HepG2 (cell line): ENCODE data around the gene GRIK2. TPM values are rescaled to one million over a fixed set of nuclear protein-coding genes. Genes with fewer than 3 reads are reported as not detected.

Source experiments
- ATAC-seq: fragments of 200-7000 bp; cut with Tn5 transposase; 3 replicates; pipeline ENCODE4 v1.9.1; 2020; ENCODE audit warnings: mild to moderate bottlenecking, moderate library complexity
- BruUV-seq: library from RNA; stranded (reverse); fragments of 400-500 nt; replicated peaks from 2 replicates; lab custom pipeline; 2021; lab: Mats Ljungman, UMichigan
- CTCF ChIA-PET: fragments of 300-600 bp; formaldehyde crosslinking; extraction: SDS; loops from one replicate; lab custom pipeline; 2021; ENCODE audit warnings: low total read pairs, inconsistent platforms, low intra/inter-chr PET ratio; lab: Yijun Ruan, JAX
- POLR2A ChIA-PET: fragments of 350-600 bp; sonication (Branson Sonifier 250); formaldehyde crosslinking; loops from one replicate; lab custom pipeline; 2020; ENCODE audit warnings: antibody characterized with exemption, inconsistent platforms; lab: Yijun Ruan, JAX
- DNase-seq: peaks from one replicate; pipeline ENCODE4 v3.0.0-alpha.2; 2015; ENCODE audit warnings: low spot score
- FAIRE-seq: peaks from 3 replicates; lab custom pipeline; 2011; peaks lifted over from hg19 to GRCh38; lab: Jason Lieb, UNC
- H2AFZ ChIP-seq: one replicate; pipeline ENCODE4 v1.6.1; 2011; ENCODE audit warnings: low read length, inconsistent platforms
- H3K27ac ChIP-seq: fragments of 300-600 bp; 3 replicates; pipeline ENCODE4 v1.8.0; 2011; ENCODE audit warnings: mixed run types, mild to moderate bottlenecking, mixed read lengths, low read length, inconsistent platforms; ENCODE audit not compliant: insufficient read depth; ENCODE audit errors: extremely low read length
- H3K27me3 ChIP-seq, 2 experiments: fragments of 200-600 bp in 1 of 2; 2 replicates in 1 of 2; 3 replicates in 1 of 2; pipeline versions ENCODE4 v1.6.0 to v1.8.0; 2011; ENCODE audit warnings: low read length in 2 of 2, mild to moderate bottlenecking in 2 of 2, moderate library complexity in 2 of 2, inconsistent platforms in 1 of 2; ENCODE audit not compliant: insufficient read depth in 2 of 2, control insufficient read depth in 1 of 2
- H3K36me3 ChIP-seq, 2 experiments: fragments of 200-600 bp in 1 of 2; replicated peaks in 1 of 2; 2 replicates in 1 of 2; 3 replicates in 1 of 2; pipeline versions ENCODE4 v1.5.1 to v1.8.0; 2011; ENCODE audit warnings: low read length in 2 of 2, inconsistent platforms in 1 of 2; ENCODE audit not compliant: insufficient read depth in 2 of 2, control insufficient read depth in 1 of 2
- H3K4me1 ChIP-seq: 2 replicates; pipeline ENCODE4 v1.5.1; 2012; ENCODE audit warnings: low read length, inconsistent platforms; ENCODE audit not compliant: insufficient read depth
- H3K4me2 ChIP-seq: 2 replicates; pipeline ENCODE4 v1.6.0; 2011; ENCODE audit warnings: low read depth, low read length, inconsistent platforms
- H3K4me3 ChIP-seq, 3 experiments: fragments of 200-600 bp in 1 of 3; sonication (generic), shearing (Covaris generic) in 1 of 3; replicated peaks in 1 of 3; 2 replicates each; pipeline ENCODE4 v1.5.1; 2011 to 2016; ENCODE audit warnings: low read length in 3 of 3, inconsistent platforms in 2 of 3, low read depth in 2 of 3, mild to moderate bottlenecking in 2 of 3, control low read depth in 1 of 3, mixed read lengths in 1 of 3; ENCODE audit not compliant: insufficient read depth in 1 of 3
- H3K79me2 ChIP-seq: one replicate; pipeline ENCODE4 v1.6.1; 2011; ENCODE audit warnings: low read length, inconsistent platforms; ENCODE audit not compliant: insufficient read depth
- H3K9ac ChIP-seq: 2 replicates; pipeline ENCODE4 v1.6.0; 2011; ENCODE audit warnings: mild to moderate bottlenecking, low read depth, low read length, inconsistent platforms; ENCODE audit not compliant: insufficient read depth
- H3K9me3 ChIP-seq: 2 replicates; pipeline ENCODE4 v1.5.1; 2012; ENCODE audit warnings: mild to moderate bottlenecking, low read length
- H4K20me1 ChIP-seq: 2 replicates; pipeline ENCODE4 v1.6.0; 2011; ENCODE audit warnings: inconsistent platforms, mild to moderate bottlenecking, low read length, moderate library complexity; ENCODE audit not compliant: insufficient read depth
- ARNTL ChIP-seq: sonication (generic); formaldehyde crosslinking; IDR thresholded peaks from 2 replicates; pipeline ENCODE4 v1.4.0; 2020; ENCODE audit warnings: mild to moderate bottlenecking, missing genetic modification reagents
- ASH2L ChIP-seq: fragments of 300-600, 200-600 bp; sonication (generic); IDR thresholded peaks from 2 replicates; pipeline ENCODE4 v1.7.0; 2017; ENCODE audit warnings: low read depth, mild to moderate bottlenecking, moderate library complexity, mixed read lengths, low read length; ENCODE audit not compliant: insufficient read length
- CBFB ChIP-seq: sonication (generic); formaldehyde crosslinking; IDR thresholded peaks from 2 replicates; pipeline ENCODE4 v1.4.0; 2020; ENCODE audit warnings: missing genetic modification reagents
- EED ChIP-seq: sonication (generic); formaldehyde crosslinking; IDR thresholded peaks from 2 replicates; pipeline ENCODE4 v1.5.0; 2020; ENCODE audit warnings: mild to moderate bottlenecking, missing genetic modification reagents
- FOSL2 ChIP-seq: sonication (generic); formaldehyde crosslinking; IDR thresholded peaks from 2 replicates; pipeline ENCODE4 v1.4.0; 2020; ENCODE audit warnings: missing genetic modification reagents
- GZF1 ChIP-seq: sonication (generic); formaldehyde crosslinking; IDR thresholded peaks from 2 replicates; pipeline ENCODE4 v1.5.1; 2020; ENCODE audit warnings: mild to moderate bottlenecking, missing genetic modification reagents
- IKZF4 ChIP-seq: sonication (generic); formaldehyde crosslinking; IDR thresholded peaks from 2 replicates; pipeline ENCODE4 v1.5.1; 2020; ENCODE audit warnings: borderline replicate concordance, mild to moderate bottlenecking, low read depth, missing genetic modification reagents; ENCODE audit errors: not compliant biosample characterization
- KLF6 ChIP-seq: IDR thresholded peaks from 2 replicates; pipeline ENCODE4 v1.8.0; 2016; ENCODE audit warnings: missing biosample characterization, missing genetic modification reagents
- PCBP2 ChIP-seq: fragments of 200-400 bp; formaldehyde crosslinking; optimal IDR thresholded peaks from 2 replicates; pipeline ENCODE3; 2018; ENCODE audit warnings: low read length, low read depth; ENCODE audit not compliant: poor library complexity, severe bottlenecking
- SNRNP70 ChIP-seq: fragments of 200-400 bp; formaldehyde crosslinking; IDR thresholded peaks from 2 replicates; pipeline ENCODE4 v1.6.1; 2017; ENCODE audit warnings: mild to moderate bottlenecking, low read depth, low read length, moderate library complexity
- SPEN ChIP-seq: sonication (generic); formaldehyde crosslinking; IDR thresholded peaks from 2 replicates; pipeline ENCODE4 v1.5.1; 2020; ENCODE audit warnings: low read depth, mild to moderate bottlenecking, missing genetic modification reagents
- ZIK1 ChIP-seq: sonication (generic); formaldehyde crosslinking; IDR thresholded peaks from 2 replicates; pipeline ENCODE4 v1.5.0; 2020; ENCODE audit warnings: mild to moderate bottlenecking, low read depth, missing genetic modification reagents, borderline replicate concordance
- ZNF274 ChIP-seq: sonication (generic); formaldehyde crosslinking; IDR thresholded peaks from 2 replicates; pipeline ENCODE4 v1.5.1; 2020; ENCODE audit warnings: mild to moderate bottlenecking, missing genetic modification reagents
- ZNF629 ChIP-seq: sonication (generic); formaldehyde crosslinking; conservative IDR thresholded peaks from 2 replicates; pipeline ENCODE4 v1.5.0; 2020; ENCODE audit warnings: missing genetic modification reagents
- ZNF775 ChIP-seq: sonication (generic); formaldehyde crosslinking; IDR thresholded peaks from 2 replicates; pipeline ENCODE4 v1.4.0; 2020; ENCODE audit warnings: missing genetic modification reagents, mild to moderate bottlenecking, moderate library complexity, borderline replicate concordance
- WGBS: methylation state at CpG from one replicate; pipeline ENCODE4 v1.1.6; 2017; ENCODE audit warnings: low lambda C conversion rate; 5-methylcytosine and 5-hydroxymethylcytosine counted together
- in situ Hi-C: cut with HindIII; loops from 2 replicates; pipeline ENCODE4 v1.10.0; 2017; ENCODE audit warnings: low pct_unique_long_range_greater_than_20kb; ENCODE audit not compliant: extremely low pct_ligation_motif_present
- intact Hi-C: fragments of 100-400 bp; cut with micrococcal nuclease; formaldehyde crosslinking; loops from one replicate; pipeline ENCODE4 v1.10.0; 2022; ENCODE audit not compliant: unreplicated experiment
- polyA plus RNA-seq, 8 experiments: library from polyadenylated mRNA; depleted of rRNA in 3 of 8; stranded (reverse) in 7 of 8; unstranded in 1 of 8; fragments of >200 nt; fragmentation: Illumina TruSeq in 4 of 8; extraction: Trizol in 4 of 8; gene quantifications; 2 replicates each; pipeline versions ENCODE4 v1.2.1 to v1.2.3, GENCODE V29; 2011 to 2016; ENCODE audit warnings: low read depth in 4 of 8, missing spikeins in 1 of 8, mixed read lengths in 1 of 8; ENCODE audit not compliant: insufficient read depth in 1 of 8
- total RNA-seq, 5 experiments: library from RNA; depleted of rRNA; stranded (reverse); fragments of >200 nt; fragmentation: Illumina TruSeq; extraction: Trizol; gene quantifications; 2 replicates each; pipeline ENCODE4 v1.2.3, GENCODE V29; 2016; ENCODE audit warnings: low read depth in 1 of 5
- TF ChIP-seq, protein P1 (sequence below): sonication (generic); formaldehyde crosslinking; IDR thresholded peaks from 2 replicates; pipeline ENCODE4 v1.5.1; 2020; ENCODE audit warnings: mild to moderate bottlenecking, missing genetic modification reagents, moderate library complexity
- TF ChIP-seq, protein P2 (sequence below): sonication (generic); formaldehyde crosslinking; IDR thresholded peaks from 2 replicates; pipeline ENCODE4 v1.4.0; 2020; ENCODE audit warnings: low read depth, missing genetic modification reagents
- TF ChIP-seq, protein P3 (sequence below): sonication (generic); formaldehyde crosslinking; conservative IDR thresholded peaks from 2 replicates; pipeline ENCODE4 v1.4.0; 2020; ENCODE audit warnings: missing genetic modification reagents

The GRIK2 gene
- total and polyA plus RNA-seq, 2 of the 13 experiments (the other 11 are each of a cell fraction or from before 2014, with no cell fraction given), result not detected

- TF ChIP-seq KLF6 (CRISPR knock-in tag), result no peak
- TF ChIP-seq, protein P1, sequence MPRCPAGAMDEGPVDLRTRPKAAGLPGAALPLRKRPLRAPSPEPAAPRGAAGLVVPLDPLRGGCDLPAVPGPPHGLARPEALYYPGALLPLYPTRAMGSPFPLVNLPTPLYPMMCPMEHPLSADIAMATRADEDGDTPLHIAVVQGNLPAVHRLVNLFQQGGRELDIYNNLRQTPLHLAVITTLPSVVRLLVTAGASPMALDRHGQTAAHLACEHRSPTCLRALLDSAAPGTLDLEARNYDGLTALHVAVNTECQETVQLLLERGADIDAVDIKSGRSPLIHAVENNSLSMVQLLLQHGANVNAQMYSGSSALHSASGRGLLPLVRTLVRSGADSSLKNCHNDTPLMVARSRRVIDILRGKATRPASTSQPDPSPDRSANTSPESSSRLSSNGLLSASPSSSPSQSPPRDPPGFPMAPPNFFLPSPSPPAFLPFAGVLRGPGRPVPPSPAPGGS (CRISPR knock-in tag), result no peak
- no peak for TF ChIP-seq GZF1 (CRISPR knock-in tag)
- no peak for TF ChIP-seq EED (CRISPR knock-in tag)
- TF ChIP-seq ZIK1 (CRISPR knock-in tag), result no peak
- TF ChIP-seq IKZF4, result no peak
- no peak for TF ChIP-seq ZNF775 (CRISPR knock-in tag)
- no peak for TF ChIP-seq ZNF629 (CRISPR knock-in tag)
- no peak for TF ChIP-seq ASH2L
- TF ChIP-seq PCBP2, result no peak
Observed at GRCh38 chr6:101800598-101800997, 407.1 kb downstream of the GRIK2 start (continued).

GRCh38 chr6:101803136-101803535 is 409.6 kb downstream of the GRIK2 start:
- ATAC-seq (no peak), DNase-seq (no peak), FAIRE-seq (no peak)
- no peaks in the 10 kb centered on the region for H3K4me1 ChIP-seq
- no peaks in the 10 kb centered on the region for H3K79me2 ChIP-seq
- intact Hi-C loops (no loop called here), in situ Hi-C loops (no loop called here)
- no peak overlapping the region for H3K4me3 ChIP-seq
- no peak overlapping the region for H3K27ac ChIP-seq
- H3K9me3 ChIP-seq, result no peaks in the 10 kb centered on the region
- no peak overlapping the region for H3K9ac ChIP-seq
- no peaks in the 10 kb centered on the region for H4K20me1 ChIP-seq
- H3K4me2 ChIP-seq, result no peak overlapping the region
- CTCF ChIA-PET, result no interaction called here
- 0% methylated on average over 1 of the region's 1 CpG for WGBS
- H3K27me3 ChIP-seq, result no peaks in the 10 kb centered on the region
- POLR2A ChIA-PET, result no interaction called here
- no peaks in the 10 kb centered on the region for H3K36me3 ChIP-seq
- no TSS peak for BruUV-seq
- H2AFZ ChIP-seq, result no peak overlapping the region
- TF ChIP-seq, protein P2, sequence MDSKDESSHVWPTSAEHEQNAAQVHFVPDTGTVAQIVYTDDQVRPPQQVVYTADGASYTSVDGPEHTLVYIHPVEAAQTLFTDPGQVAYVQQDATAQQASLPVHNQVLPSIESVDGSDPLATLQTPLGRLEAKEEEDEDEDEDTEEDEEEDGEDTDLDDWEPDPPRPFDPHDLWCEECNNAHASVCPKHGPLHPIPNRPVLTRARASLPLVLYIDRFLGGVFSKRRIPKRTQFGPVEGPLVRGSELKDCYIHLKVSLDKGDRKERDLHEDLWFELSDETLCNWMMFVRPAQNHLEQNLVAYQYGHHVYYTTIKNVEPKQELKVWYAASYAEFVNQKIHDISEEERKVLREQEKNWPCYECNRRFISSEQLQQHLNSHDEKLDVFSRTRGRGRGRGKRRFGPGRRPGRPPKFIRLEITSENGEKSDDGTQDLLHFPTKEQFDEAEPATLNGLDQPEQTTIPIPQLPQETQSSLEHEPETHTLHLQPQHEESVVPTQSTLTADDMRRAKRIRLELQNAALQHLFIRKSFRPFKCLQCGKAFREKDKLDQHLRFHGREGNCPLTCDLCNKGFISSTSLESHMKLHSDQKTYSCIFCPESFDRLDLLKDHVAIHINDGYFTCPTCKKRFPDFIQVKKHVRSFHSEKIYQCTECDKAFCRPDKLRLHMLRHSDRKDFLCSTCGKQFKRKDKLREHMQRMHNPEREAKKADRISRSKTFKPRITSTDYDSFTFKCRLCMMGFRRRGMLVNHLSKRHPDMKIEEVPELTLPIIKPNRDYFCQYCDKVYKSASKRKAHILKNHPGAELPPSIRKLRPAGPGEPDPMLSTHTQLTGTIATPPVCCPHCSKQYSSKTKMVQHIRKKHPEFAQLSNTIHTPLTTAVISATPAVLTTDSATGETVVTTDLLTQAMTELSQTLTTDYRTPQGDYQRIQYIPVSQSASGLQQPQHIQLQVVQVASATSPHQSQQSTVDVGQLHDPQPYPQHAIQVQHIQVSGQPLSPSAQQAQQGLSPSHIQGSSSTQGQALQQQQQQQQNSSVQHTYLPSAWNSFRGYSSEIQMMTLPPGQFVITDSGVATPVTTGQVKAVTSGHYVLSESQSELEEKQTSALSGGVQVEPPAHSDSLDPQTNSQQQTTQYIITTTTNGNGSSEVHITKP (CRISPR knock-in tag), result no peak
- TF ChIP-seq ZNF274 (CRISPR knock-in tag), result no peak
- no peak for TF ChIP-seq FOSL2 (CRISPR knock-in tag)
- TF ChIP-seq, protein P3, sequence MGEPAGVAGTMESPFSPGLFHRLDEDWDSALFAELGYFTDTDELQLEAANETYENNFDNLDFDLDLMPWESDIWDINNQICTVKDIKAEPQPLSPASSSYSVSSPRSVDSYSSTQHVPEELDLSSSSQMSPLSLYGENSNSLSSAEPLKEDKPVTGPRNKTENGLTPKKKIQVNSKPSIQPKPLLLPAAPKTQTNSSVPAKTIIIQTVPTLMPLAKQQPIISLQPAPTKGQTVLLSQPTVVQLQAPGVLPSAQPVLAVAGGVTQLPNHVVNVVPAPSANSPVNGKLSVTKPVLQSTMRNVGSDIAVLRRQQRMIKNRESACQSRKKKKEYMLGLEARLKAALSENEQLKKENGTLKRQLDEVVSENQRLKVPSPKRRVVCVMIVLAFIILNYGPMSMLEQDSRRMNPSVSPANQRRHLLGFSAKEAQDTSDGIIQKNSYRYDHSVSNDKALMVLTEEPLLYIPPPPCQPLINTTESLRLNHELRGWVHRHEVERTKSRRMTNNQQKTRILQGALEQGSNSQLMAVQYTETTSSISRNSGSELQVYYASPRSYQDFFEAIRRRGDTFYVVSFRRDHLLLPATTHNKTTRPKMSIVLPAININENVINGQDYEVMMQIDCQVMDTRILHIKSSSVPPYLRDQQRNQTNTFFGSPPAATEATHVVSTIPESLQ (CRISPR knock-in tag), result no peak
- no peak for TF ChIP-seq CBFB (CRISPR knock-in tag)
- TF ChIP-seq ARNTL, result no peak
- no peak for TF ChIP-seq SPEN (CRISPR knock-in tag)
- TF ChIP-seq SNRNP70, result no peak
